C4-2B (cell line): Measurements from ENCODE around the gene SNTB2.

Experiments
- H3K27ac ChIP-seq: fragments of 450-650 bp; 2 replicates; pipeline ENCODE4 v1.5.1; 2017
- CTCF ChIP-seq: fragments of 450-650 bp; conservative IDR thresholded peaks from 2 replicates; pipeline ENCODE4 v1.5.1; 2017; ENCODE audit warnings: mild to moderate bottlenecking
- ZFX ChIP-seq: fragments of 450-650 bp; IDR thresholded peaks from 2 replicates; pipeline ENCODE4 v1.6.1; 2017

The SNTB2 gene

GRCh38 chr16:69344171-69344570, 157.2 kb downstream of the SNTB2 start:
- no peak for TF ChIP-seq ZFX
- no peak for TF ChIP-seq CTCF
- no peak overlapping the region for H3K27ac ChIP-seq

DNA sequence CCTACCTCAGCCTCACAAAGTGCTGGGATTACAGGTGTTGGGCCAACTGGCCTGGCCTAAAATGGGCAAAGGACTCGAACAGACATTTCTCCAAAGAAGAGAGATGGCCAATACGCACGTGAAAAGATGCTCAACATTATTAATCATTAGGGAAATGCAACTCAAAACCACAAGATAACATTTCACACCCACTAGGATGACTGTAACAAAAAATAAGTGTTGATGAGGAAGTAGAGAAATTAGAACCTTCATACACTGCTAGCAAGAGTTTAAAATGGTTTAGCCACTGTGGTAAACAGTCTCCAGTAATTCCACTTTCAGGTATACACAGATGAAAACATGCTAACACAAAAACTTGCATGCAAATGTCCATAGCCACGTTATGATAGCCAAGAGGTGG, 159.0 kb downstream of the SNTB2 start:
- no peak overlapping the region for H3K27ac ChIP-seq
- TF ChIP-seq ZFX (no peak), CTCF (no peak)

DNA sequence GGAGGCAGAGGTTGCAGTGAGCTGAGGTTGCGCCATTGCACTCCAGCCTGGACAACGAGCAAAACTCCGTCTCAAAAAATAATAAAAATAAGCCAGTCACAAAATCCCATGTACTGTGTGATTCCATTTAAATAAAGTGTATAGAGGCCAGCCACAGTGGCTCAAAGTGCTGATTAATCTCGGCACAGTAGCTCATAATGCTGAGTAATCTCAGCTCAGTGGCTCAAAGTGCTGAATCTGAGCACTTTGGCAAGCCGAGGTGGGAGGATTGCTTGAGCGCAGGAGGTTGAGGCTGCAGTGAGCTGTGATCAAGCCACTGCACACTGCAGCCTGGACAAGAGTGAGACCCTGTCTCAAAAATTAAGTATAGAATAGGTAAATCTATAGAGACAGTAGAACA, 159.7 kb downstream of the SNTB2 start:
- H3K27ac ChIP-seq = no peak overlapping the region
- no peak for TF ChIP-seq ZFX
- no peak for TF ChIP-seq CTCF

GRCh38 chr16:69348222-69348621, 161.3 kb downstream of the SNTB2 start:
- no peak overlapping the region for H3K27ac ChIP-seq
- TF ChIP-seq ZFX = no peak
- no peak for TF ChIP-seq CTCF

- H3K27ac ChIP-seq = peak overlapping the region; percentile 53; the same call in 1 of the 2 replicates
- TF ChIP-seq ZFX (no peak), CTCF (no peak)
Observed at GRCh38 chr16:69349536-69349935, 162.6 kb downstream of the SNTB2 start.

DNA sequence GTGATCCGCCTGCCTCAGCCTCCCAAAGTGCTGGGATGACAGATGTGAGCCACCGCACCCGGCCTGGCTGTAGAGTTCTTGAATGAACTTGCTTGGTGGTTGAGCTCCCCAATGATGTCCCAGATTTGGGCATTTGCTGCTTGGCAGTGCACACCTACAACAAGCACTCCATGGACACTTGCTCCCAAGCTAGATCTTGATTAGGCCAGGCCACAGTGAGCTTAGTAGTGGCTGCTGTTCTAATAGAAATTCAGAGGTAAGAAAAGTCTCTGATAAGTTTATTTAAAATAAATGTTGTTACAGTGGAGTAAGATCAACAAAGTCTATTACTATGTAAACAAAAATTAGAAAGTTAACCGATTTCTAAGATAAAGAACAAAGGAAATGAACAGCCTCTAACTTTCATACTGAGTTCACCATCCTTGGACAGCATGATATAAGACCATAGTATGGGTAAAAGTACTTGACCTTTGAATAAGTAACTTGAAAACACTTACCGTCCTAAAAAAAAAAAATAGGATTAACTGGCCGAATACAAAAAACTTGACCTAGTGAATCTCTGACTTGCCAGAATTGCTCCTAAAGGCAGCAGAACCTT, 163.7 kb downstream of the SNTB2 start:
- peak overlapping the region; percentile 53 for H3K27ac ChIP-seq
- no peak for TF ChIP-seq CTCF
- TF ChIP-seq ZFX = no peak

- peak within 1 kb of the TSS; percentile 53 for H3K27ac ChIP-seq
- TF ChIP-seq CTCF (no peak), ZFX (no peak)
Observed at GRCh38 chr16:69351309-69352027, 164.5 kb downstream of the SNTB2 start, which contains the start of gene TMED6. TMED6 (minus strand) TSS chr16:69351786; CDS start chr16:69351753, 33 bp downstream.
